ENCODE data around the gene MARCHF5. TPM values are rescaled to one million over a fixed set of nuclear protein-coding genes. Genes with fewer than 3 reads are reported as not detected.

MARCHF5 gene
- total and polyA plus RNA-seq, 11 donors, result 11.8 to 55.7 (median 29.4) TPM

- no peak overlapping the region for H3K4me3 ChIP-seq
- intact Hi-C loops (cut with DNase I), result no loop called here
- no peaks in the 10 kb centered on the region for H3K9me3 ChIP-seq
- WGBS, 4 donors, result 71 to 94% (median 80%) methylated on average over 1 of the region's 1 CpG
- H3K27me3 ChIP-seq, result no peaks in the 10 kb centered on the region
- ATAC-seq (no peak), DNase-seq (no peak)
- TF ChIP-seq CTCF (IDR thresholded peaks at IDR 0.05), result no peak
- no peak for TF ChIP-seq POLR2A (IDR thresholded peaks at IDR 0.05)
- H3K36me3 ChIP-seq, result peaks cover 0 to 29% (median 20%) of the 10 kb centered on the region in 9 donors
- peaks cover 0 to 22% (median 8%) of the 10 kb centered on the region in 12 donors for H3K4me1 ChIP-seq
- H3K27ac ChIP-seq, result no peak overlapping the region
Observed at GRCh38 chr10:92309272-92309671, 18.3 kb downstream of the MARCHF5 start.

- H3K4me3 ChIP-seq, result no peak overlapping the region
- H3K36me3 ChIP-seq, result peaks cover 0 to 49% (median 32%) of the 10 kb centered on the region in 9 donors
- no peak overlapping the region for H3K27ac ChIP-seq
- 96 to 97% (median 97%) methylated on average over 3 of the region's 3 CpGs for WGBS, 4 donors
- DNase-seq (no peak), ATAC-seq (no peak)
- intact Hi-C loops (cut with DNase I), result no loop called here
- TF ChIP-seq POLR2A (IDR thresholded peaks at IDR 0.05), result no peak
- no peak for TF ChIP-seq CTCF (IDR thresholded peaks at IDR 0.05)
- no peaks in the 10 kb centered on the region for H3K27me3 ChIP-seq
- peaks cover 0 to 21% (median 5%) of the 10 kb centered on the region in 12 donors for H3K4me1 ChIP-seq
- H3K9me3 ChIP-seq, result no peaks in the 10 kb centered on the region
Observed at GRCh38 chr10:92313750-92314149, 22.8 kb downstream of the MARCHF5 start.

- ATAC-seq, result no peak
- WGBS, 4 donors, result 77 to 87% (median 82%) methylated on average over 2 of the region's 2 CpGs
- no peak overlapping the region for H3K27ac ChIP-seq
- TF ChIP-seq CTCF (IDR thresholded peaks at IDR 0.05) (no peak), POLR2A (IDR thresholded peaks at IDR 0.05) (no peak)
- H3K36me3 ChIP-seq, result peaks cover 0 to 52% (median 29%) of the 10 kb centered on the region in 9 donors
- DNase-seq, result no peak
- intact Hi-C loops (cut with DNase I), result no loop called here
- H3K4me1 ChIP-seq, result peaks cover 0 to 13% (median 0%) of the 10 kb centered on the region in 12 donors
- peaks cover 0 to 4% (median 0%) of the 10 kb centered on the region in 12 donors for H3K9me3 ChIP-seq
- no peaks in the 10 kb centered on the region for H3K27me3 ChIP-seq
- no peak overlapping the region for H3K4me3 ChIP-seq
Observed at GRCh38 chr10:92316610-92317009, 25.6 kb downstream of the MARCHF5 start.

- Histone ChIP-seq H3K27me3 (no peaks in the 10 kb centered on the region), H3K4me1 (peaks cover 0 to 16% (median 7%) of the 10 kb centered on the region in 12 donors), H3K4me3 (no peak overlapping the region), H3K27ac (no peak overlapping the region), H3K9me3 (peaks cover 0 to 4% (median 0%) of the 10 kb centered on the region in 12 donors), H3K36me3 (peaks cover 0 to 19% (median 9%) of the 10 kb centered on the region in 9 donors)
- intact Hi-C loops (cut with DNase I), result no loop called here
- no peak for ATAC-seq
- DNase-seq, result no peak
- WGBS, 4 donors, result 85 to 90% (median 88%) methylated on average over 2 of the region's 2 CpGs
- TF ChIP-seq POLR2A (IDR thresholded peaks at IDR 0.05), result no peak
- no peak for TF ChIP-seq CTCF (IDR thresholded peaks at IDR 0.05)
Observed at GRCh38 chr10:92323079-92323478, 32.1 kb downstream of the MARCHF5 start.

All from heart left ventricle (tissue), 16 donors.